Keratinocyte (primary cell): ENCODE results near the gene NALCN. TPM values are rescaled to one million over a fixed set of nuclear protein-coding genes. Genes with fewer than 3 reads are reported as not detected.

Source experiments
- DNase-seq: peaks from one replicate; pipeline ENCODE4 v3.0.0-alpha.2; 2011; ENCODE audit warnings: low read depth, missing footprints, low spot score
- FAIRE-seq: peaks from 2 replicates; lab custom pipeline; 2011; peaks lifted over from hg19 to GRCh38; lab: Jason Lieb, UNC
- H2AFZ ChIP-seq: 2 replicates; pipeline ENCODE4 v1.6.0; 2012; ENCODE audit warnings: low read length, control low read depth, inconsistent platforms; ENCODE audit not compliant: control insufficient read depth
- H3K27ac ChIP-seq: 2 replicates; pipeline ENCODE4 v1.5.1; 2011; ENCODE audit warnings: low read length; ENCODE audit not compliant: control insufficient read depth, insufficient read depth
- H3K27me3 ChIP-seq: 3 replicates; pipeline ENCODE4 v1.6.0; 2011; ENCODE audit warnings: low read length; ENCODE audit not compliant: control insufficient read depth, insufficient read depth; ENCODE audit errors: extremely low read depth
- H3K36me3 ChIP-seq, 2 experiments: 2 replicates in 1 of 2; 3 replicates in 1 of 2; pipeline ENCODE4 v1.5.1; 2011; ENCODE audit warnings: low read length in 2 of 2, mild to moderate bottlenecking in 1 of 2; ENCODE audit not compliant: control insufficient read depth in 2 of 2, insufficient read depth in 2 of 2; ENCODE audit errors: extremely low read depth in 1 of 2
- H3K4me1 ChIP-seq: 3 replicates; pipeline ENCODE4 v1.5.1; 2011; ENCODE audit warnings: low read length; ENCODE audit not compliant: control insufficient read depth, insufficient read depth; ENCODE audit errors: extremely low read depth
- H3K4me2 ChIP-seq: 3 replicates; pipeline ENCODE4 v1.6.0; 2011; ENCODE audit warnings: low read depth, low read length; ENCODE audit not compliant: control insufficient read depth, insufficient read depth; ENCODE audit errors: extremely low read depth
- H3K4me3 ChIP-seq, 3 experiments: fragments of 200-600 bp in 1 of 3; sonication (generic) in 1 of 3; 2 replicates in 2 of 3; 3 replicates in 1 of 3; pipeline ENCODE4 v1.5.1; 2011 to 2016; ENCODE audit warnings: low read length in 3 of 3, mild to moderate bottlenecking in 3 of 3, control low read depth in 2 of 3, inconsistent platforms in 1 of 3, low read depth in 1 of 3, mixed read lengths in 1 of 3, mixed run types in 1 of 3, moderate library complexity in 1 of 3; ENCODE audit not compliant: control insufficient read depth in 2 of 3, insufficient read depth in 2 of 3; ENCODE audit errors: extremely low read depth in 1 of 3
- H3K79me2 ChIP-seq: 2 replicates; pipeline ENCODE4 v1.6.0; 2012; ENCODE audit warnings: low read length; ENCODE audit not compliant: control insufficient read depth, insufficient read depth
- H3K9ac ChIP-seq: 3 replicates; pipeline ENCODE4 v1.6.0; 2011; ENCODE audit warnings: low read length; ENCODE audit not compliant: control insufficient read depth, insufficient read depth; ENCODE audit errors: extremely low read depth
- H3K9me1 ChIP-seq: 3 replicates; pipeline ENCODE4 v1.6.0; 2011; ENCODE audit warnings: low read length; ENCODE audit not compliant: control insufficient read depth, insufficient read depth; ENCODE audit errors: extremely low read depth
- H3K9me3 ChIP-seq: 2 replicates; pipeline ENCODE4 v1.5.1; 2012; ENCODE audit warnings: low read depth, low read length; ENCODE audit not compliant: control insufficient read depth
- H4K20me1 ChIP-seq: 3 replicates; pipeline ENCODE4 v1.6.0; 2011; ENCODE audit warnings: low read length; ENCODE audit not compliant: control insufficient read depth, insufficient read depth; ENCODE audit errors: extremely low read depth
- CTCF ChIP-seq, 3 experiments: IDR thresholded peaks in 1 of 3; conservative IDR thresholded peaks in 1 of 3; optimal IDR thresholded peaks in 1 of 3; 2 replicates in 2 of 3; 3 replicates in 1 of 3; pipeline versions ENCODE3 to v1.5.1; 2011; ENCODE audit warnings: low read length in 3 of 3, mild to moderate bottlenecking in 3 of 3, moderate library complexity in 2 of 3, control low read depth in 1 of 3, inconsistent platforms in 1 of 3; ENCODE audit not compliant: insufficient read depth in 2 of 3; ENCODE audit errors: extremely low read depth in 1 of 3
- EZH2 ChIP-seq: IDR thresholded peaks from one replicate; pipeline ENCODE4 v1.6.1; 2012; ENCODE audit warnings: inconsistent platforms, mild to moderate bottlenecking, low read length, moderate library complexity
- dilution Hi-C: fragments of 300-500 bp; cut with MboI; formaldehyde crosslinking; loops from one replicate; pipeline ENCODE4 v1.7.0; 2020; ENCODE audit warnings: low sequenced_read_pairs; ENCODE audit not compliant: extremely low pct_ligation_motif_present
- polyA plus RNA-seq, 5 experiments: library from polyadenylated mRNA; depleted of rRNA in 3 of 5; stranded (reverse) in 3 of 5; stranded (forward) in 1 of 5; unstranded in 1 of 5; fragments of >200 nt; gene quantifications; 1 replicate in 1 of 5; 2 replicates in 3 of 5; 3 replicates in 1 of 5; pipeline versions ENCODE4 v1.2.1 to v1.2.3, GENCODE V29; 2011 to 2012; ENCODE audit warnings: missing spikeins in 2 of 5, low read depth in 1 of 5, low replicate concordance in 1 of 5

Gene NALCN
- polyA plus RNA-seq, 1 donor (not counting 4 experiments of a cell fraction or from before 2014, with no cell fraction given): 0.16 TPM

- no peaks in the 10 kb centered on the region for H3K9me1 ChIP-seq
- no peak overlapping the region for H3K4me3 ChIP-seq
- no peaks in the 10 kb centered on the region for H3K36me3 ChIP-seq
- H3K9ac ChIP-seq: no peak overlapping the region
- H2AFZ ChIP-seq: no peak overlapping the region
- H3K4me1 ChIP-seq: no peaks in the 10 kb centered on the region
- H3K27ac ChIP-seq: no peak overlapping the region
- TF ChIP-seq CTCF (optimal IDR thresholded peaks at IDR 0.05 in 1 of 3, IDR thresholded peaks at IDR 0.05 in 1 of 3, conservative IDR thresholded peaks at IDR 0.05 in 1 of 3; ENCODE audit: extremely low read depth in 1 of 3, insufficient read depth in 2 of 3, low read length in 3 of 3) (no peak), EZH2 (no peak)
- H4K20me1 ChIP-seq: no peaks in the 10 kb centered on the region
- DNase-seq (no peak), FAIRE-seq (no peak)
- H3K27me3 ChIP-seq: no peaks in the 10 kb centered on the region
- H3K79me2 ChIP-seq: no peaks in the 10 kb centered on the region
- dilution Hi-C loops: no loop called here
- no peaks in the 10 kb centered on the region for H3K9me3 ChIP-seq
- no peak overlapping the region for H3K4me2 ChIP-seq
Observed at GRCh38 chr13:101238555-101238954, 177.8 kb downstream of the NALCN start.

- H4K20me1 ChIP-seq: no peaks in the 10 kb centered on the region
- no peak overlapping the region for H3K4me3 ChIP-seq
- no peaks in the 10 kb centered on the region for H3K4me1 ChIP-seq
- H3K27me3 ChIP-seq: no peaks in the 10 kb centered on the region
- H3K9ac ChIP-seq: no peak overlapping the region
- FAIRE-seq (no peak), DNase-seq (no peak)
- H3K79me2 ChIP-seq: no peaks in the 10 kb centered on the region
- no peak overlapping the region for H3K4me2 ChIP-seq
- TF ChIP-seq EZH2 (no peak), CTCF (optimal IDR thresholded peaks at IDR 0.05 in 1 of 3, IDR thresholded peaks at IDR 0.05 in 1 of 3, conservative IDR thresholded peaks at IDR 0.05 in 1 of 3; ENCODE audit: extremely low read depth in 1 of 3, insufficient read depth in 2 of 3, low read length in 3 of 3) (no peak)
- dilution Hi-C loops: no loop called here
- no peaks in the 10 kb centered on the region for H3K36me3 ChIP-seq
- H2AFZ ChIP-seq: no peak overlapping the region
- no peak overlapping the region for H3K27ac ChIP-seq
- no peaks in the 10 kb centered on the region for H3K9me3 ChIP-seq
- no peaks in the 10 kb centered on the region for H3K9me1 ChIP-seq
Observed at GRCh38 chr13:101231751-101232428, 184.4 kb downstream of the NALCN start.
